Stimulated activated naive CD8-positive, alpha-beta T cell treated with anti-CD3 and anti-CD28 coated beads, Interleukin-15, Interleukin-2, amounts not matched to agents 100 ng/mL and 50 ng/mL, for 24 hours (primary cell): ENCODE results near the gene WBP1.

Source experiments
- H3K27ac Mint-ChIP-seq: one replicate; pipeline ENCODE4 v1.8.0; 2021; ENCODE audit warnings: mild to moderate bottlenecking, mixed read lengths
- H3K27me3 Mint-ChIP-seq: one replicate; pipeline ENCODE4 v1.8.0; 2021; ENCODE audit warnings: mixed read lengths
- H3K36me3 Mint-ChIP-seq: one replicate; pipeline ENCODE4 v1.8.0; 2021; ENCODE audit warnings: low read depth, mixed read lengths
- H3K4me1 Mint-ChIP-seq: one replicate; pipeline ENCODE4 v1.8.0; 2021; ENCODE audit warnings: low read depth, mixed read lengths
- H3K4me3 Mint-ChIP-seq: one replicate; pipeline ENCODE4 v1.8.0; 2021; ENCODE audit warnings: mild to moderate bottlenecking, mixed read lengths
- H3K9me3 Mint-ChIP-seq: one replicate; pipeline ENCODE4 v1.8.0; 2021; ENCODE audit warnings: mixed read lengths

Gene WBP1

DNA sequence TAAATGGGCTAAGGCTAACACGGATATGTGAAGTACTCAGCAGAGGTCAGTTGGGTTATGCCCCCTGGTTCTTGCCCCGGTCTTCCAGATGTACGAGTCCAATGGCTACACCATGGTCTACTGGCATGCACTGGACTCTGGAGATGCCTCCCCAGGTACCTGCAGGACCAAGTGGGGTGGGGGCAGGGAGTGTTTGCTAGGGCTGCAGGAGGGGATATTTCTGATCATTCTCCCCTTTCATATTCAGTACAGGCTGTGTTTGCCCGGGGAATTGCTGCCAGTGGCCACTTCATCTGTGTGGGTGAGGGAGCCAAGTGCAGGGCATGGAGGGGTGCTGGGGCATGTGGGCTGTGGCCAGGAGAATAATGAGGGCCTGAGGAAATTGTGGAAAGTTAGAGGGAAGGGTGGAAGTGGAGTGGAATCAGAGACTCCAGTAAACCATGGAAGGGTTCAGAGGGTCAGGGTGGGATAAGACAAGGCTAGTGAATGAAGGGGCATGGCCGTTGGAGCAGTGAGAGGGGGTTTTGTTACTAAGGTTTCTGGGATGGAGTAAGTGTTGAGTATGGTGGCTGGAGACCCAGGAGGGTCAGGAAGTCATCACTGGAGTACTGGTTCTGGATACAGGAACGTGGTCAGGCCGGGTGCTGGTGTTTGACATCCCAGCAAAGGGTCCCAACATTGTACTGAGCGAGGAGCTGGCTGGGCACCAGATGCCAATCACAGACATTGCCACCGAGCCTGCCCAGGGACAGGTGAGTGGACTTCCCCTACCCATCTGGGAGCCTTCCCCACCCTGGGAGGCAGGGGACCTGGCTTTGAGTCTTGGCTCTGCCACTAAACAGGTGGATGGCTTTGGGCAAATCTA, 34.8 kb upstream of the WBP1 start:
- H3K27ac Mint-ChIP-seq: no peak overlapping the region
- H3K27me3 Mint-ChIP-seq: no peaks in the 10 kb centered on the region
- peaks cover 24% of the 10 kb centered on the region for H3K4me1 Mint-ChIP-seq
- no peaks in the 10 kb centered on the region for H3K9me3 Mint-ChIP-seq
- peak overlapping the region; percentile 92 for H3K4me3 Mint-ChIP-seq
- H3K36me3 Mint-ChIP-seq: peaks cover 16% of the 10 kb centered on the region

DNA sequence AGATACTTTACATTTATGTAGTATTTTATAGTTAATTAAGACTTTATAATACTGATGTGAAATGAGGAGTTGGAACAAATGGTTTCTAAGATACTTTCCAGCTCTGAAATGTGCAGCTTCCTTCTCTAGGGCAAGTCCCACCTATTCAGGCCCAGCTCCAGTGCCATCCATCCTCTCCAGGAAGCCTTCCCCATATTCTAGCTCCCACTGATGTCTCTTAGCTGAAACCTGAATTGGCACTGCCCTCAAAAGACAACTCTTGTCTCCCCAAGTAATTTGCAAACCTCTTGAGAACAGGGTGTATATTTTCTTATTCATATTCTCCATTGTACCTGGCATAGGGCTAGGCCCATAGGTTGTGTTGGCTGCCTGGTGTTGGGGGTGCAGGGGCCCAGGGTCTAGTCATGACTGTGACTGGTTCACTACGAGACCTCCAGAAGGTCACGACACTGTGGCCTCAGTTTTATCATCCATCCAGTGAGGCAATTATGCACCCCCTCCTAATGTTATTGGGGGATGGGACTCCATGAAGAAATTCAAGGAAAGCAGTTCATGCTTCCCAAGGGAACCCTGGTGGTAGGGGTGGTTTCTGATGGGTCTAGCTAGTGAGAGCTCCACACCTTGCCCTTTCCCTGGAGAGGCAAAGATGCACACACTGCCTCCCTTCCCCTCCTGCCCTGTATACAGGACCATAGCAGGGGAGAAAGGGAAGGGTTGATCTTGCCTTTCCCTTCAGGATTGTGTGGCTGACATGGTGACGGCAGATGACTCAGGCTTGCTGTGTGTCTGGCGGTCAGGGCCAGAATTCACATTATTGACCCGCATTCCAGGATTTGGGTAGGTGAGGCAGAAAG, 33.9 kb upstream of the WBP1 start:
- Mint-ChIP-seq H3K36me3 (peaks cover 16% of the 10 kb centered on the region), H3K27ac (no peak overlapping the region), H3K27me3 (no peaks in the 10 kb centered on the region), H3K4me3 (no peak overlapping the region), H3K4me1 (peaks cover 24% of the 10 kb centered on the region), H3K9me3 (no peaks in the 10 kb centered on the region)

DNA sequence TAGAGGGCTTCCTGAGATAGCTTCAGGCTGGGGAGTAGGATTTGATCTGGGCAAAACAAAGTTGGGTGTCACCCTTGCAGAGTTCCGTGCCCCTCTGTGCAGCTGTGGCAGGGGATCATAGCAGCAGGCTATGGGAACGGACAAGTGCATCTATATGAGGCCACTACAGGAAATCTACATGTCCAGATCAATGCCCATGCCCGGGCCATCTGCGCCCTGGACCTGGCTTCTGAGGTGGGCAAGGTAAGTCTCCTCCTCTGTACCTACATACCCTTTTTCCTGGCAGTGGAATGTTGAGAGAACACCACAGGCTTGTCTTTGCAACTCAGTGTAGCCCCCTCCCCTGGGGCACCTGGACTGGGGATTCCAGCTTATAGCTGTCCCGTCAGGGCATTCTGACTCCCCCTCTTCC, 33.2 kb upstream of the WBP1 start:
- H3K4me3 Mint-ChIP-seq: no peak overlapping the region
- H3K27ac Mint-ChIP-seq: no peak overlapping the region
- no peaks in the 10 kb centered on the region for H3K27me3 Mint-ChIP-seq
- H3K9me3 Mint-ChIP-seq: no peaks in the 10 kb centered on the region
- peaks cover 21% of the 10 kb centered on the region for H3K4me1 Mint-ChIP-seq
- peaks cover 16% of the 10 kb centered on the region for H3K36me3 Mint-ChIP-seq

DNA sequence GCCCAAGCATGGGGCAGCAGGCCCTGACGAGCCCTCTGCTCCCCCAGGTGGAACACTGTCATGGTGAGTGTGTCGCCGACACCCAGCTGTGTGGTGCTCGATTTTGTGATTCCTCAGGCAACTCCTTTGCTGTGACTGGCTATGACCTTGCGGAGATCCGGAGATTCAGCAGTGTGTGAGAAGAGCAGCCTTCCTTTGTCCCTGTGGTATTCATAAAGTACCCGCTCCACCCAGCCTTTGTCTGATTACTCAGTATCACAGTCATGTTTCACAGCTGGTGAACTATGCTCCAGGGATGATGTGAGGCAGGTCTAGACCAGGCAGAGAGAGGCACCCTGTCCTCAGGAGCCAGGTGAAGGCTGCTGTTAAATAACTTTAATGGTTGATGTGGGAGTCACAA, 32.7 kb upstream of the WBP1 start:
- Mint-ChIP-seq H3K4me3 (no peak overlapping the region), H3K4me1 (peaks cover 16% of the 10 kb centered on the region), H3K27ac (no peak overlapping the region), H3K27me3 (no peaks in the 10 kb centered on the region), H3K9me3 (no peaks in the 10 kb centered on the region), H3K36me3 (peaks cover 16% of the 10 kb centered on the region)

DNA sequence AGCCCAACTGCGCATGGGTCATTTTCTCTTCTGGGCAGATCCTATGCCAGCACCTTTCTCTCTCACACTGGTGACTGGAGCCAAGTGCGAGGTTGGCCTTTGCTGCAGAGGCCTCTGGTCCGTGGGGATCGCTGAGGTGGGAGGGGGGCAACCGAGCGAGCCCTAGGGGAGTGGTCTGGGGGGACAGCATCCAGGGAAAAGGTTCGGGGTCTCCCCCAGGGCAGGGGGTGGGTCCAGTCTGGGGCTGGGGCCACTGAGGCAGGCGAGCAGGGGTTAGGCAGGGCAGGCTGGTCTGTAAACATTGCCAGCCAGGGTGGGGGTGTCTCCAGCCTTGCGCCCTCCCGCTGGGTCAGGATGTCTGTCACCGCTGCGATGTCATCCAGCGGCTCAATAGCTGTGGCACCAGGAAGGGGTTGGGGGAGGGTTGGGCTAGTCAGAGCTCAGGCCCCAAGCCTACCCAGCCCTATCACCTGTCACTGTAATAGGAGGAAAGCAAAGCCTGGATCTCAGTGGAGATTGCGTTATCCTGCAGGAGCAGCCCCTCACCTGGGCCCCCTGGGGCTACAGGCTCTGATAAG, 32.0 kb upstream of the WBP1 start:
- H3K27me3 Mint-ChIP-seq: no peaks in the 10 kb centered on the region
- H3K4me3 Mint-ChIP-seq: no peak overlapping the region
- no peaks in the 10 kb centered on the region for H3K9me3 Mint-ChIP-seq
- H3K36me3 Mint-ChIP-seq: peaks cover 16% of the 10 kb centered on the region
- no peak overlapping the region for H3K27ac Mint-ChIP-seq
- peaks cover 10% of the 10 kb centered on the region for H3K4me1 Mint-ChIP-seq

DNA sequence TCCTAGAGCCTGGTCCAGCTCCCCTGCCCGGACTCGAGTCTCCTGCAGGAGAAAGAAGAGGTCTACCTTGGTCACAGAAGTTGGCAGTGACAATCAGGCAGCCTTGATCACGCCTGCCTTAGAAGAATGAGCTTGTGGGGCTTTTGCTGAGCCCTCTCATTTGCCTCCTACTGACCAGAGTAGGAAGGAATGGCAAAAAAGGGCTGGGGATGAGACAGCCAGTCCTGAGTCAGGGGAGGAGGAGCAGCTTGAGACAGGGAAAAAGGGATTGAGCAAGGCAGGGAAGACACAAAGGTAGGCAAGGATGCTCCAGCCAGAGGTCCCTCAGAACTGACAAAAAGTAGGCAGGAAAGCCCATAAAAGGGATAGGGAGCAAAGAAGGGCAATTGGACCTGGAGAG, 30.7 kb upstream of the WBP1 start:
- Mint-ChIP-seq H3K27me3 (no peaks in the 10 kb centered on the region), H3K4me3 (no peak overlapping the region), H3K36me3 (peaks cover 16% of the 10 kb centered on the region), H3K4me1 (peaks cover 5% of the 10 kb centered on the region), H3K27ac (no peak overlapping the region), H3K9me3 (no peaks in the 10 kb centered on the region)

DNA sequence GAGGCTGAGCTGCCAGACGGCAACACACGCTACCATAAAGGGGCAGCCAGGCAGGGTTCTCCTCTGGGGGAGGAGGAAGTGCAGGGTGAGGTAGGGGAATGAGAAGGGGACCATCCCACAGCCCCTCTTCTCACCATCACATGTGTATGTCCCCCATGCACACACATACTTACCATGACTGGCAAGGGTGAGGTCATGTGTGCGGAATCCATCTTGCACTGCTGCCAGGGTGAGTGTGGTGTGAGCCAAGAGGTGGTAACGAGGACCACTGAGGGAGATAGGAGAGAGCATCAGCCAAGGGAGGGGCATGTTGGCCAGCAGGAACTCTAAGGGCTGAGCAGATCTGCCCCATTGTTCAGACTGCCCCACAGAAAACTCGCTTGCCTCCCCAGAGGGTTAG, 29.6 kb upstream of the WBP1 start:
- Mint-ChIP-seq H3K9me3 (no peaks in the 10 kb centered on the region), H3K4me1 (no peaks in the 10 kb centered on the region), H3K27ac (no peak overlapping the region), H3K4me3 (no peak overlapping the region), H3K27me3 (no peaks in the 10 kb centered on the region), H3K36me3 (peaks cover 16% of the 10 kb centered on the region)

DNA sequence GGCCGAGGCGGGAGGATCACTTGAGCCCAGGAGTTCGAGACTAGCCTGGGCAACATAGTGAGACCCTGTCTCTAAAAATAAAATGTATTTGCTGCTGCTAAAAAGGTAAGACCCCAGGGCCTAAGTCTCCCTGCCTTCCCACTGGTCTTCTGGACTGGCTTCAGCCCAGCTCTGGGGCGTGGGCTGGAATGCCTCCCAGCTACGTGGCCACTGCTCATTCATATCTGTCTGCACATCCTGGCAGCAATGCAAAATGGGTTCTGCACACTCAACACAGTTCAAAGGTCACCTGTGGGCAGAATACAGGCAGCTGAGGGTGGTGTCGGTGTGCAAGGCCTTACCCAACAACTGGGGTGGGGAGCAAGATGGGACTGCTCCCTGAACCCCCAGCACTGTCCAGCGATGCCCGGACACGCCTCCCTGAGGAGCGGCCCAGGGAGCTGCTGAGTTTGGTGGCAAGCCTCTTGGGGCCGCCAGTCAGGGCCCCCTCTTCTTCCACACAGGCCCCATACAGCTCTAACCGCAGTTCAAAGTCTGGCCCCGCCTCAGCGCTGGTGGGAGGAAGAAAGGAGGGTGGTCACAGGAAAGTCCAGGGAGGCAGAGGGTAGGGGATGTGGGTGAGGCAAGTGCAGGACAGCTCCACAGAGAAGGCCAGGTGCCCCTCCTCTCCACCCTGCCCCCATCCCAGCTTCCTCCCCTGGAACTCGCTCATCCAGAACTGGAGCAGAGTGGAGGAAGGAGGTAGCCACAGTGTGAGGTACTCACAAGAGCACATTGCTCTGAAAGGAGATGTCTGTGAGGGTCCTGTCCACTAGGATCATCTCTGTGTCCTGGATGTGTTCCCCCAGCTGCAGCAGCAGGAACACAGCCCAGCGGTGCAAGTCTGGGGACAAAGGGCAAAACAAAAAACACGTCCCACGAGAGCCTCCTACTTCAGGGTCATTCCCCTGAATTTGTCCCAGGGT, 28.5 kb upstream of the WBP1 start:
- Mint-ChIP-seq H3K4me1 (no peaks in the 10 kb centered on the region), H3K9me3 (no peaks in the 10 kb centered on the region), H3K4me3 (no peak overlapping the region), H3K27ac (no peak overlapping the region), H3K36me3 (peaks cover 14% of the 10 kb centered on the region), H3K27me3 (no peaks in the 10 kb centered on the region)

DNA sequence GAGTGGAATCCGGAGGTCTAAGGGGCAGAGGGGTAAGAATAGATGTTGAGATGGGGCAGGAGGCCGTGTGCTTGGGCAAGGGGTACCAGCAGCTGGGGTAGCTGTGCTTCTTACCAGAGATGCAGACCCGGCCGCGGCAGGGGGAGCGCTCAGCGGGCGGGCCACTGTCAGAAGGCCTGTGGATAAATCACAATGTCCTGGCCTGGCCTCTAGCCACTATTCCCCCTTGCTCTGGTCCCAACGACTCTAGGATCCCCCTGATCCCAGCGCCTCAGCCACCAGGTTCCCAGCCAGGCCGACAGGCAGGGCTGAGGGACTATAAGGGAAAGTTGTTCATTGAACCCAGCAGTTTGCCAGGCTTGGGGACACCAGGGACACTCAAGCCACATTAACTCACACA, 27.7 kb upstream of the WBP1 start:
- Mint-ChIP-seq H3K4me1 (no peaks in the 10 kb centered on the region), H3K4me3 (no peak overlapping the region), H3K9me3 (no peaks in the 10 kb centered on the region), H3K36me3 (peaks cover 9% of the 10 kb centered on the region), H3K27ac (no peak overlapping the region), H3K27me3 (no peaks in the 10 kb centered on the region)

DNA sequence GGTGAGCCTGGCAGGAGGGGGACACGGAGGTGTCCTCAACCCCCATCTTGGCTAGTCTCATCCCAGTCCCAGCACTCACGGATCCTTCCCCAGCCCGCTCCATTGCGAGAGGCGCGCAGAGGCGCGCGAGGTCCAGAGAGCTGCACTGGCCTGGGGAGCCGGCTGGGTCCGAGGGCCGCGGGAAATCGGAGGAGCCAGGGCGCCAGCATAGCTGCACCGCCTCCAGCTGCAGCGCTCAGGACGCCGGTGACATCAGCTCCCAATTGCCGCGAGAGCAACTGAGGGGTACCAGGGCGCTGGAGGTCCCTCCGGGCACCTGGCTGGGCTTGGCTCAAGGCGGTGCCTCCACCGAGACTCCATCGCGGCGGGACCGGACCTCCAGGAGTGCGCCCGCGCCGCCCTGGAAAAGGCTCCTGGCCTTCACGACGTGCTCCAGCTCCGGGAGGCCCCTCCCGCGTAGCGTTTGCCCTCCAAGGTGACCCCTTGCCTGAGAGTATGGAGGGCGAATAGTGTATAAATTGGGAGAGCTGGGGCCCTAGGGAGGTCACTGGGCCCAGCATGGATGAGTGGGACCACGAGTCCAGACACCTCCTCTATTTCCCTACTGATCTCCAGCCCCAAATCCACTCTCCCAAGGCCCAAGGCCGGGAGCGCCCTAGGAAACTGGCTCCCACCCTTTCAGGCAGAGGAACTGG, 22.0 kb upstream of the WBP1 start:
- no peak overlapping the region for H3K27ac Mint-ChIP-seq
- H3K36me3 Mint-ChIP-seq: no peaks in the 10 kb centered on the region
- H3K4me1 Mint-ChIP-seq: peaks cover 21% of the 10 kb centered on the region
- H3K4me3 Mint-ChIP-seq: no peak overlapping the region
- peaks cover 9% of the 10 kb centered on the region for H3K27me3 Mint-ChIP-seq
- no peaks in the 10 kb centered on the region for H3K9me3 Mint-ChIP-seq

DNA sequence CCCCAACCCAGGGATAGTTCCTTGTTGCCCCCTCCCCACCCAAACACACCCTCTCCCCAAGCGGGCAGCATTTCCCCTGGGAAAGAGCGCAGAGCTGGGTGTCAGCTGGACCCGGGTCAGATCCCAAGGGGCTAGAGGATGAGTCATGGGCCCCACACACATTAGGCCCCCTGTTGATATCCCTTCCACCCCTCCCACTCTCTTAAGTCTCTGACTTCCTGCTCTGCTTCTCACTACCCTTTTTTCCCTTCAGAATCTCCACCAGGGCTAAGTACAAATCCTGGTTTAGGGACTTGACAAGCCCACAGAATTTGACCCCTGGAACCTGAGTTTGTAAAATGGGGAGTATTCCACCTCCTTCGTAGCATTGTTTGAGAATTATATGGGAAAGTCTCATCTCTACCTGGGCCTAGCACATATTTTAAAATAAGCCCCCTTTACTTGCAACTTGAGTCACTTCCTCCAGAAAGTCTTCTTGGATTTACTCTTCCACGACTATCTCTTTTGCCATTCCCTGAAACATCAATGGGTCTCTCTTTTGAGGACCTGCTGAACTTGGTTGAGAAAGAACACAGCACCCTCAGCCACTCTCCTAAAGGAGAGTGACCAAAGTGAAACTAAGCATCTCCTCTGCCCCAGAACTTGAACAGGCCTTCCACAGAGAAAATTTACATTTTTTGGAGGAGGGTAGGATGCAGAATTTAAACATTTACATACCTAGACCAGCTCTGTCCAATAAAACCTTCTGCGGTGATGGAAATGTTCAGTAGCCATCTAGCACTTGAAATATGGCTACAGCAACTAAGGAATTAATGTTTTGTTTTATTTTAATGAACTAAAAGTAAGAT, 21.2 kb upstream of the WBP1 start:
- Mint-ChIP-seq H3K36me3 (no peaks in the 10 kb centered on the region), H3K4me3 (no peak overlapping the region), H3K4me1 (peaks cover 21% of the 10 kb centered on the region), H3K9me3 (no peaks in the 10 kb centered on the region), H3K27me3 (peaks cover 9% of the 10 kb centered on the region), H3K27ac (no peak overlapping the region)

DNA sequence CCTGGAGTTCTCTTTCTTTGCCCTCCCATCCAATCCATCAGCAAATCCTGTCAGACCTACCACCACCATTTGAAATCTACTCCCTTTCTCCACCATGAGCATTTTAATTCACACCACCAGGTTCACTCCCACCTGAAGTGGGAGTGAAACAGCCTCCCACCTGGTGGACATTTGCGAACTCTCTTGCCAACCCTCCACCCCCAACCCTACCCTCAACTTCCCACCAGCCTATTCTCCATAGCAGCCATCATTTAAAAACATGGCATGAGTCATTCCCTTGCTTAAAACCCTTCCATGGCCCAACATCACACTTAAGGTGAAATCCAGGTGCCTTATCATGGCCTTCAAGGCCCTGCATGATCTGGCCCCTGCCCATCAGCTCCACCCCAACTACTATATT, 20.0 kb upstream of the WBP1 start:
- Mint-ChIP-seq H3K4me1 (peaks cover 25% of the 10 kb centered on the region), H3K4me3 (no peak overlapping the region), H3K36me3 (no peaks in the 10 kb centered on the region), H3K27me3 (peaks cover 15% of the 10 kb centered on the region), H3K9me3 (no peaks in the 10 kb centered on the region), H3K27ac (no peak overlapping the region)

DNA sequence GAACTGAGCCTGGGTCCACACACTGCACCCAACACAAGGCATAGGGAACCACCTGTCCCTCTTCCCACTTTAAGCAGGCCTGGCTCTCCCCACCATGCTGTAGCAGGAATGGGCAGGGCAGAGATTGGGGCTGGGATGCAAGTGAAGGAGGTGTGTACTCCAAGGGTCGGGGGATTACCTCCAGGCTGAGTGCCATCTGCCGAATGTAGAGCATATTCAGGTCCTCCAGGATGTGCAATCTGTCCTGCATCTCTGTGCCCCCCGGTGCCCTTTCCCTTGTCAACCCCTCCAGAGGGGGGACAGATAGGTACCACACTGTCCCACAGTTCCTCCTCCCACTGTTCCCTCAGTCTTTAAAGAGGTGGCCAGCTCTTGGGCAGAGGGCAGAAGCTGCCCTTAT, 18.9 kb upstream of the WBP1 start:
- H3K27me3 Mint-ChIP-seq: peaks cover 15% of the 10 kb centered on the region
- peaks cover 25% of the 10 kb centered on the region for H3K4me1 Mint-ChIP-seq
- no peaks in the 10 kb centered on the region for H3K9me3 Mint-ChIP-seq
- H3K27ac Mint-ChIP-seq: no peak overlapping the region
- H3K4me3 Mint-ChIP-seq: no peak overlapping the region
- H3K36me3 Mint-ChIP-seq: no peaks in the 10 kb centered on the region
